GM18526 (cell line): Measurements from ENCODE around the gene ADD3.

Experiments used
- POLR2A ChIP-seq: IDR thresholded peaks from 3 replicates; pipeline ENCODE4 v1.6.1; 2011; ENCODE audit not compliant: insufficient read length; ENCODE audit errors: extremely low read depth

Gene ADD3

DNA sequence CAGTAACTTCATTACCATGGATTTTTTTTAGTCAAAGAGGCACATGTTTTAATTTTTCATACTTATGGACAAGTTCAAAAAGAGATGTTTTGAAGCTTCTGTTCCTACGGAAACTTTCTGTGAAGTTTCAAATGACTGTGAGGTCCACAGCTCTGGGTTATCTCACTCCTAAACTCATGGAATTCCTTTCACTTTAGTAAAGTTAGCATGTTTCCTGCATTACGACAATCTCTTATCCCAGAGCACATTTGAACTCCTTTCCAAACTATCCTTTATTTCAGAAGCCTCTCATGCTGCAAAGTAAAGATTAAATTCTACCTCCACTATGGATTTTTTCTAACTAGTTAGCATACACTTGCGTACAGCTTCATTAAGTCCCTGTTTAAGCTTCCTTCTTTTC is 15.3 kb upstream of the ADD3 start:
- no peak for TF ChIP-seq POLR2A

DNA sequence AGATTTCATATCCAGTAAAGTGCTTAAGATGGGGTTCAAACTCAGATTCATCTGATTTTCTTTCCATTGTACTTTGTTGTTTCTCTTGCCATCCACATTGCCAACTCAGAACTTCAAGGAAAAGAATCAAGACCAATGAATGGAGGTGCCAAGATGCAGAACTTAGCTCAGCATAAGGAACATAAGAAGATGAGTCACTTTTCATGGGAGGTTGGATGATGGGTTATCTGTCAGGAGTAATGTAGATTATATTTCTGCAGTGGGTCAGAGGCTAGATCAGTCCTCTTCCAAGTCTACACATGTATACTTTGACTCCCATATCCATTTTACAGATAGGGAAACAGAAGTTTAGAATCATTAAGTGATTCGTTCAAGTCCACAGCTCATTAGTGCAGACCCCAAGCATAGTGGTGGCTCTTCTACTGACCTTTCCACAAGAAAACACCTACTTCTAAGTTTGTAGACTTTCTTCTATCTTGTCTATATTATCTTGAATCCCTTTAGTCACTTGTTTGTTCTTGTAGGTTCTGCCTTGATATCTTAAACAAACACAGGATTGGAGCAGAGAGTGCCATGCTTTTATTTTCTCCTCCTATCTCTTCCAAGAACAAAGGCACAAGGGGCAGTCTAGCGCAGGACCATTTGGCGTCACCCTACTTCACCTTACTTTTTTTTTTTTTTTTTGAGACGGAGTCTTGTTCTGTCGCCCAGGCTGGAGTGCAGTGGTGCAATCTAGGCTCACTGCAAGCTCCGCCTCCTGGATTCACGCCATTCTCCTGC is 14.0 kb upstream of the ADD3 start:
- TF ChIP-seq POLR2A: no peak

DNA sequence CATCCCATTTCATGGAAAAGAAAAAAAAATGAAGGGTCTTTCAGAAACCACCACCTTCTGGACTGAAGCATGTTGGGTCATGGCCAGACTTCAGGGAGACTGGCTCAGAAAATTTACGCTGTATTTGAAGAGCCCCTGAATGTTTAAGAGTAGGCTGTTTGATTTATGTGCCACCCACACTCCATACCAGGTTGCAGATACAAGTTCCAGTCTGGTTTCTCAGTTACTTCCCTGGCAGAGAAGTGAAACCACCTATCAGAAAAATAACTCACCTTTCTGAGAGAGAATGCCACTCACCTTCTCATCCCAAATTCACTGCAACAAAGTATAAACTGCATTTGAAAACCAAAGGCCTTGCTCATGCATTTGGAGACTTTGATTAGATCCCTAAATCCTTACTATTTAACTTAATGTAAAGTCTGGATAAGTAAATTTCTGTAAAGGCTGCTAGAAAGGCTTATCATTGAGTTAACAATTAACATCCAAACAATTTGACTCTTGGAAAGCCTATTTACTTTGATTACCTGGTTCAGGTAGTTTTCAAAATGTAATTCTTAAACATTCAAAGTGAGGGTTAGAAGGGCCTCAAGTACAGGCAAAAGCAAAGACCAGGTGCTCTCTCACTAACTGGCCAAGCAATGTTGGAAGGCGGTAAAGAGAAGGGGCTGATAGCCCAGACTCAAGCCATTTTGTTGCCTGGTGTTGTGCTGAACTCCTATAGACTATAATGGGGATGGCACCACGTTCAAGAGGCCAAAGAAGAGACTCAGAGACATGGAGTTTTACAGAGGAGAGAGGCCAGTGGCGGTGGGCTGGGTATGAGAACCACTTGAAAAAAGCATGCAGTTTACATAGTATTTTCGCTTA is 12.8 kb upstream of the ADD3 start:
- no peak for TF ChIP-seq POLR2A

DNA sequence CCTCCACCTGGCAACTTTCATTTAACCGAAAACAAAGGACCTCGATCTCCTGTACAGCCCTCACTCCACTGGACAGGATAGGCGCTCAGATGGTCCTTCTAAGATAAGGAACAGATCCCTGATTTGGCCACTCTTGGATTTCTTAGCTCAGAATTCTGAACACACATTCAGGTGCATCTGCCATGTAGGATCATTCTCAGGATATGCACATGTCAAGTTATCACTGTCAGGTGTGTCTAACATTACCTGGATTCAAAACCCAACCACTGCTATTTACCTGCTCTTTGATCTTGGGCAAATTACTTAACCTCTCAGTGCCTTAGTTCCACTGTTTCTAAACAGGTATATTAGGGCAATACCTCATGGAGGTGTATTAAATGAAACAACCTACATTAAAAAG is 12.2 kb upstream of the ADD3 start:
- no peak for TF ChIP-seq POLR2A

DNA sequence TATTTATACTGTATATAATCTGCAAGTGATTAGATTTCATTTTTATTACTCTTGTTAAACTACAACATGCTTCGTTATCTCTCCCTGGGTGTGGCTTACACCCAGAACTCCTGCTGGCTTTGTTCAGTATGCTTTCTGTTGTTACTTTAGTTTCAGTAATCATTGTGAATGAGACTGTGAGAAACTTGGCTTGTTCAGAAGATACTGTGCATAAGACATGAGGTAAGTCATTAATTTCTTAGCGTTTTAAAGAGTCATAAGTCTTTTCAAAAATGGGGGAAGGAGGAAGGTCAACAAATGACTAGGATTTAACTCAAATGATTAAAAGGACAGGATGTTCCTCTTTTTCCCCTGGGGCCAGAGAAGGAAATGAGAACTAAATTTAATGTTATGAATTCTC is 11.6 kb upstream of the ADD3 start:
- no peak for TF ChIP-seq POLR2A

DNA sequence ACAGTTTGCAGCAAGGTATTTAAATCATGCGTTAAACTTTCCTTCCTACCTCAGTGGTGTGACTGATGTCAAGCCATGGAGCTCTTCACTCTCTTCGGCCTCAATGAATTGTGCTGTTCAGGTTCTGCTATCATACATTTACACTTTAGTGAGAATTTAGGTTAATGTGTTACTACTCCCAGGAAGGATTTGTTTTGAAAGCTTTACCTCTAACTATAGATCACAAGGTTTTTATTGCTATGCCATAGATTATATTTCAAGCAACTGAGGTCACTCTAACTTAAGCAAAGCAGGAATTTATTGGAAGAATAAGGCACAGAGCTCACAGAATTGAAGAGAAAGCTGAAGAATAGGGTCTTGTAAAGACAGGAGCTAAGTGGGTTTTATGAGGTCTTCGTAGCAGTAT is 11.0 kb upstream of the ADD3 start:
- no peak for TF ChIP-seq POLR2A

DNA sequence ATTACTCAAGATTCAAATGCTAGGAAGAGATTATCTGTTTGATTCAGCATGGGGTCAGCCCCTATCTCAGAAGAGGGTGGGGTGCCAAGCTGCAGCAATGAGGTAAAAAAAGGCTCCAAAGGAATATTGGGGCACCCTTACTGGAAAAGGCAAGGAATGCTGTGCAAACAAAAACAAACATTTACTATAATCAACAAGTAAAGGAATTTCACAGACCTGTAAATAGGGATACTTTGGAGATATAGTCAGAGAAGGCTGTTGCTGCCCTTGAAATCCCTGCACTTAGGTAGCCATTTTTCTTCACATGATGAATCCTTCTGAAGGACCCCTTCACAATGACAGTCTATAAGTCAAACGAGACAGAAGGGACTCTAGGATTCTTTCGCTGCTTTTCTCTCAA is 10.6 kb upstream of the ADD3 start:
- TF ChIP-seq POLR2A: no peak

DNA sequence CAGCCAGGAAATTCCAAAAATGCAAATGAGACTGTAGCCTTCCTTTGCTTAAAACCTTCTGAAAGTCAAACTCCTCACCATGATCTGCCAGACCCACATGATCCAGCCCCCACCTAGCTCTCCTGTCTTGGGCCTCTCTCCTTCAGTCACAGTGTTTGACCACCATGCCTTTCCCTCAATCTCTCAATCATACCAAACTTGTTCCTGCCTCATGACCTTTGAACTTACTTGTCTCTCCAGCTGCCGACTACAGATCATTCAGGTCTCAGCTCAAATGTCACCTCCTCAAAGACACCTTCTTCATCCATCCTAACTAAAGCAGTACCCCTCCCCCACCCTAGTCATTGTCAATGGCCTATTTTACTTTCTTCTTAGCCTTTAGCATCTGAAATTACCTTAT is 9.3 kb upstream of the ADD3 start:
- TF ChIP-seq POLR2A: no peak

DNA sequence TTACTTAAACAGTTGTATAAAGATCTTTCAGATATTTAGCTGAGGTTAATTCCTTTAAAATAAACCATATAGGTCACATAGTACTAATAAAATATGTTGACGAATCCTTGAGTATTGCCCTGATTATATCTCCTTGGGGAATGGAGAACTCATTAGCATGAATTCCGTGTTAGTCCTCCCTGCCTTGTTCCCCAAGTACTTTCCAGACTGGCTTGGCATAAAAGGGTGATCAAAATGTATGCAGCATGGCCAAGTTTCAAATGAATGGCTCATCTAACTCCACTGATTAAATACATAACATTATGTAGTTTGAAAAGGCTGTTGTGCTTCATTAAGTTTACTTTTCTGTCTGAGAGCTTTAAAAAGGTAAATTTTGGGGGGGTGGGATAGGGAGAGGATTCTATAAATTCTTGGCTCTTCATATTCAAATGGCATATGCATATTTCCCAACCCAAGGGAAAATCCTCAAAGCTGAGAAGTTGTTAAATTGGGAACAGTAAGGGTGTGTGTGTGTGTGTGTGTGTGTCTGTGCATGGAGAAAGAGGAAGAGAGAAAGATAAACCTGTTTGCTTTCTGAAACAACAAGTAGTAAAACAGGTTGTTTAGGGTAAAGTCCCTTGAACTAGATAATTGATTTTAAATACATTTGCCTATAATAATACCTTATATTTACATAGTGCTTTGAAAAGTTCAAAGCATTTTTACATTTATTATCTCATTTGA is 4.8 kb upstream of the ADD3 start:
- TF ChIP-seq POLR2A: no peak

DNA sequence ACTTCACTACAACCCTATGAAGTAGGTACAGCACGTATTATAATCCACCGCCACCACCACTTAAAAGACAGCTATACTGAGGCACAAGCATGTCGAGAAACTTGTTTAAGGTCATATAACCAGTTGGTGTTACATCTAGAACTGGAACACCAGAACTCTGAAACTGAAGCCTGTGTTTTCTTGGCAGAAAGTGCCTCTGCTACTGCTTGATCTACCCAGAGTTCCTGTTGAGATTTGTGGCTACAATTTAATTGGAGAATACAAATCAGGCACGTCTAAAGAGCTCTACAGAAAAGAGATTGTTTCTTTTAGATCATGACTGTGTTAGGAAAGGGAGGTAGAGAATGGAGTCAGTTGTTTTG is 4.3 kb upstream of the ADD3 start:
- TF ChIP-seq POLR2A: no peak

DNA sequence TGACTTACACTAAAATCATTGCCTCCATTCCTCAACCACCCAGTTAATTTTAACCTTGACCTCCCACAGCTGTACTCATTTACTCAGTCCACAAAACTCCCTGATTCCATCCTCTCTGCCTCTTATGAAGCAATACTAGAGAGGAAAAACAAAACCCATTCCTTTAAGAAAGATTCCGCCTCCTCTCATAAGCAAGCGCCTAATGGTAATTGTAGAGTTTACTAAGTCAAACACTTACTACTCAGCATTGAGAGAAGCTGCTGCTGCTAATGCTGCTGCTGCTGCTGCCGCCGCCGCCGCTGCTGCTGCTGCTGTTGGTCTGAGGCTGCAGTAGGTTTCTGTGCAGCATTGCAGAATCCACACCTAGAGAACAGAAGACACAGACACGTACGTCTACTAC is 2.1 kb upstream of the ADD3 start:
- TF ChIP-seq POLR2A: no peak

DNA sequence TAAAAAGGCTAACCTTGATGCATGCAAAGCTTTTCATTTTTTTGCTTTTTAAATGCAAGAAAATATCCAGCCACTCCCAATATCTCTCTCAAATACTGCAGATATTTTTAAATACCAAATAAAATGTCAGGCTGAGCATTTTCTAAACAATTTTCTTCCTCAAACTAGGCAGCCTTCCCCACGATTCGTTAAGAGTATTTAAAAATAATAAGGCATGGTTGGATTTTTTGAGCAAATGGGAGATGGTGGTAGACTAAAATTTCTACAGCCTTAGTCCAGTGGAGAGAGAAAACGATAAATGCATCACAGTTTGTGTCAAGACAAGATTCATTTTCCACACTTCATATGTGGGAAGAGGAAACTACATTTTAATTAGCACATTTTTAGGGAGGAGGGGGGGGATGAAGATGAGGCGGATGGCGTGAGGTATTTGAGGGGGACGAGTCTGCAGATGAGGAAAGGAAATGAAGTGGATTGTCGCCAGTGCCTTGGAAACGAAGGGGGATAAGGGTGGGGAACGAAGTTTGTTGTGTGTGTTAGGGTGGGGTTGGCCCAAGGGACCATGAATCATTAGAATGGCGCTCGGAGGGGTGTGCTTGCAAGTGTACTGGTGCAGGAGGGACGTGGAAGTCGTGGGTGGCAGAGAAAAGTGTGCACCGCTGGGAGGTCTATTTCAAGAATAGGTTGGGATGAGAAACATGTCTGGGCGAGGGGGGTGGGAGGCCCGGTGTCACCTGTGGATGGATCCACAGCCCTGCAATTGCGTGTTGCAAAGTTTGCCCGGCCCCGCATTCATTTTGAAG is 1.2 kb upstream of the ADD3 start:
- no peak for TF ChIP-seq POLR2A

DNA sequence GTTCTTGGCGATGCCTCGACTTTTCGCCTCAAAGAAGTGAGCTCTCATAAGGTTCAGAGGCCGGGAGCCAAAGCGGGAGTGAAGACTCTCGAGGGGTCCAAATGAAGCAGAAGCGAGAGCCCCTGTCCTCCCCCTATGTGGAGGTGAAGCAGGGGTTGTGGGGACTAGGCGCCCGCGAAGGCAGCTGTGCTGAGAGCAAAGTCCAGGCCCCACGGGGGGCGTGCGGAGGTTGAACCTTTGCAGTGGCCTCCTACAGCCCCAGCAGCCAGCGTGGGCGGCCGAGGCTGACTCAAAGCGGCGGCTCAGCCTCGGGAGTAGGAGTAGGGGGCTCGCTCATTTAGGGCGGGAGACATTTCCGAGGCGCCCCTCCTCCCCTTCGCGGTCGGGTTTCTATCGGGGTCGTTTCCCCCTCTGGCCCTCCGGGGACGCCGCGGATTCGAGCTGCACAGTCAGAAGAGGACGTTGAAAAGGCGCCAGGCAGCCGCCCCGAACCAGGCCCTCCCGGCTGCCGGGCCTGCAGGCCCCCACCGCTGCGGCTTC is 553 bp upstream of the ADD3 start:
- no peak for TF ChIP-seq POLR2A

DNA sequence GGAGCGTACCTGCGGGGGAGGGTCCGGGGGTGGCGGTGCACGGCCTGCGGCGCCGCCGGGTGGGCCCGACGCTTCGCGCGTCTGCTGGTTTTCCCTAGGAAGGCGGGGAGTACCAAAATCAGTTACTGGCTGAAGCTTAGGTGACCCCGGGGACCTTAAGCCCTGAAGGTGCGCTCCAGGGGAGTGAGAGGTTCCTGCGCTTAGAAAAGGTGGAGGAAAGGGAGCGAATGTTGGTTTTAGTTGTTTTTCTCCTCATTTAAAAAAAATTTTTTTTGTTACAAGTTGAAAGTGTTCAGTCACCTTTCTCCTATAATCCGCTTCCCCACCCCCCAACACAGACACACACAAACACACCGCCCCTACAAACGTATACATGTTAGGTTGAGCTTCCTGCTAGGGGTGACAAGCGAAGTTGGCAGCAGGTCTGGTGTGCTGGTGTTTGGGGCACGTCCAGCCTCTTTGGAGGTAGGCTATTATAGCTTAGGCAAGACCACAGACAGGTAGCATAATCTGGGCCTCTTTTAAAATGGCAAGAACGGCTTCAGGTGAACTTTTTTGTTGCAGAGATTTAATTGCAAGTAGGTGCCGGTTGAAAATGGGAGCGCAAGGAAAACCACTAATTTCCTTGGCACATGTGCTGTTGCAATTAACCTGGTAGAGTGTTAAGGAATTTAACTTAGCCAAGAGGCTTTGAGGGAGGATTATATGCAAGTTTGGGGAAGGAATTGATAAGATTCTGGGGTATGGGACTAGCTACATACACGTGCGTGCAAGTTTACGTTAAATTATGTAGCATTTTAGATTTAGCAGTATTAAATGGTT is 945 bp downstream of the ADD3 start:
- no peak for TF ChIP-seq POLR2A
